Rectal smooth muscle tissue (tissue), 1 donor: ENCODE results near the gene ITFG1.
"Not testable (repeated sequence)": the region's sequence is repeated elsewhere in the genome, so short reads cannot be mapped to it uniquely, and the experiment has no call there.

ENCODE experiments used
- H3K27ac ChIP-seq: one replicate; pipeline ENCODE4 v1.7.0; 2013; ENCODE audit warnings: low read depth, low read length, inconsistent platforms
- H3K27me3 ChIP-seq: one replicate; pipeline ENCODE4 v1.7.0; 2013; ENCODE audit warnings: low read length; ENCODE audit not compliant: control insufficient read depth, insufficient read depth
- H3K36me3 ChIP-seq: one replicate; pipeline ENCODE4 v1.7.0; 2013; ENCODE audit warnings: low read length; ENCODE audit not compliant: control insufficient read depth, insufficient read depth
- H3K4me1 ChIP-seq: one replicate; pipeline ENCODE4 v1.7.0; 2013; ENCODE audit warnings: low read length; ENCODE audit not compliant: control insufficient read depth, insufficient read depth
- H3K4me3 ChIP-seq: one replicate; pipeline ENCODE4 v1.7.0; 2013; ENCODE audit warnings: low read length
- H3K9ac ChIP-seq: one replicate; pipeline ENCODE4 v1.7.0; 2013; ENCODE audit warnings: low read length

Gene ITFG1

GRCh38 chr16:47382362-47382761, 78.5 kb downstream of the ITFG1 start:
- Histone ChIP-seq H3K27ac (no peak overlapping the region), H3K4me1 (no peaks in the 10 kb centered on the region), H3K27me3 (no peaks in the 10 kb centered on the region), H3K4me3 (no peak overlapping the region), H3K36me3 (no peaks in the 10 kb centered on the region), H3K9ac (no peak overlapping the region)

GRCh38 chr16:47377154-47377553, 83.7 kb downstream of the ITFG1 start:
- H3K9ac ChIP-seq, result no peak overlapping the region
- H3K27ac ChIP-seq, result no peak overlapping the region
- H3K36me3 ChIP-seq, result no peaks in the 10 kb centered on the region
- no peaks in the 10 kb centered on the region for H3K4me1 ChIP-seq
- H3K4me3 ChIP-seq, result no peak overlapping the region
- no peaks in the 10 kb centered on the region for H3K27me3 ChIP-seq

DNA sequence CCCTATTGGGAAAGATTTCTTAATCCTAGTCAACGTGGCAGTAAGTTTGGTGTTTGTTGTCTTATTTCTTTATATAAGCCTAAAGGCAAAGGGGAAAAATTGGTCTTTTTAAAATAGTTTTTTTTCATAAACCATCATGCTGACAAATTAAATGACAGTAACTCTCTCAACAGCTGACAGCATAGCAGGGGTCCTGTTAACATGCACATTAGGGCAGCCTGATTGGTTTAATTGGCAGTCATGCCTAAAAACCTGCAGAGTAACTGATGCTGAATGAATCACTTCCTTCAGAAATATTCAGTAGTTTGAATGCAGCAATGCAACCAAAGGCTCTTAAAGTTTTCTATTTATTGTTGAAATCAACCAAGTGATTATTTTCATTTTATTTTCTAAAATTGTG, 85.4 kb downstream of the ITFG1 start:
- Histone ChIP-seq H3K9ac (no peak overlapping the region), H3K4me3 (no peak overlapping the region), H3K36me3 (peaks cover 1% of the 10 kb centered on the region), H3K27ac (no peak overlapping the region), H3K4me1 (no peaks in the 10 kb centered on the region), H3K27me3 (no peaks in the 10 kb centered on the region)

DNA sequence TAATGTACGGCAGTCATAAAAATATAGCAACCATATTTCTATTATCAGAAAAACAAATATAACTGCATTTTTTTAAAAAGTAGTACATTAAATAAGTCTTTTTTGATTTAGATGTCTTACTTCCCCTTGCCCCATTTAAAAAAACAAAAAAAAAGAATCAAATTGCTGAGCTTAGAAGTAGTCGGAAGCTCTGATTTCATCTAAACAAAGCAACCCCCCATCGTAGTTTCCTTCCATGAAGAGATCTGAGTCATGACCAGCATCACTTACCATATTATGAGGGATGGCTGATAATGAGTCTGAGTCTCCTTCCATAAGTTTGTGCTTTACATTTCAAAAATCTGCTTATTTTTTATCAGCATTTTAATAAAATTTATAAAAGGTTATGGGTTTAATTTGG, 86.2 kb downstream of the ITFG1 start:
- no peaks in the 10 kb centered on the region for H3K4me1 ChIP-seq
- H3K27me3 ChIP-seq, result no peaks in the 10 kb centered on the region
- H3K9ac ChIP-seq, result no peak overlapping the region

GRCh38 chr16:47371271-47372014, 89.4 kb downstream of the ITFG1 start:
- Histone ChIP-seq H3K27ac (no peak overlapping the region), H3K9ac (no peak overlapping the region), H3K27me3 (no peaks in the 10 kb centered on the region), H3K4me3 (no peak overlapping the region), H3K4me1 (no peaks in the 10 kb centered on the region), H3K36me3 (peaks cover 3% of the 10 kb centered on the region)

More for the DNA sequence above, 86.2 kb downstream of the ITFG1 start:
- no peak overlapping the region for H3K27ac ChIP-seq
- H3K4me3 ChIP-seq, result no peak overlapping the region
- peaks cover 3% of the 10 kb centered on the region for H3K36me3 ChIP-seq

- Histone ChIP-seq H3K4me3 (no peak overlapping the region), H3K27me3 (no peaks in the 10 kb centered on the region), H3K9ac (no peak overlapping the region), H3K27ac (no peak overlapping the region), H3K4me1 (no peaks in the 10 kb centered on the region), H3K36me3 (peaks cover 3% of the 10 kb centered on the region)
These were observed 90.3 kb downstream of the ITFG1 start for GRCh38 chr16:47370536-47370935.

DNA sequence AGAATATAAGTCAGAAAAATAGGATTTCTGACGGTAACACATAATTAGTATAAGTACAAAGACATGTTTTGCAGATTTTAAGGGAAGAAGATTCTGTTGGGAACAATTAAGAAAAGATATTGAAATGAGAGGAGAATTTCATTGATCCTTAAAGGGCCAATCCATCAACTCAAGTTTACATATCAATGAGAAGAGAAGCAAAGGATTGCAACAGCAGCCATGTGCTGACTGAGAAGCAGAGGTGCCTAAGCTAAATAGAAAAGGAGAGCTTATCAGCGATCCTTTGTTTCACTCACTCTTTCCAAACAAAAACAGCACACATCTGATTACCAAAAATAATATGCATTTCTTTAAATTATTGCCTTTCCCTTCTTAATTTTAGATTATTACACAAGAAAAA, 94.6 kb downstream of the ITFG1 start:
- Histone ChIP-seq H3K9ac (no peak overlapping the region), H3K27ac (no peak overlapping the region), H3K36me3 (peaks cover 6% of the 10 kb centered on the region), H3K4me3 (no peak overlapping the region), H3K4me1 (no peaks in the 10 kb centered on the region), H3K27me3 (no peaks in the 10 kb centered on the region)

- Histone ChIP-seq H3K4me3 (no peak overlapping the region), H3K36me3 (peaks cover 3% of the 10 kb centered on the region), H3K27me3 (no peaks in the 10 kb centered on the region), H3K9ac (no peak overlapping the region), H3K4me1 (no peaks in the 10 kb centered on the region), H3K27ac (no peak overlapping the region)
These were observed 97.1 kb downstream of the ITFG1 start for GRCh38 chr16:47363761-47364160.

DNA sequence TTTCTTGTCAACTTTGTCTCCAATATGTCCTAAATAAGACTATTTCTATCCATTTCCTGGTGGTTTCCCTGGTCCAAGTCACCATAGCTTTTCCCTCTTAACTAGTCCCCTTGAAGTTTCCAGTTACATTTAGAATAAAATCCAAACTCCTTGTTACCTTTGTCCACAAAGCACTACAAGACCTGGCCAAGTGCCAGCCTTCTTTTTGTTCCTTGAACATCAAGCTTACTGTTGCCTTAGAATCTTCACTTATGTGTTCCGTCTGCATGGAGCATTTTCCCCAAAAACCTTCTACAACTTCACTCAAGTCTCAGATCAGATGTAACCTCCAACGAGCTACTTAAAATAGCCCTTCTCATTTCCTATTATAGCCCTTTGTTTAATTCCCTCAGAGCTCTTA, 101.4 kb downstream of the ITFG1 start:
- Histone ChIP-seq H3K27me3 (no peaks in the 10 kb centered on the region), H3K9ac (no peak overlapping the region), H3K27ac (no peak overlapping the region), H3K36me3 (no peaks in the 10 kb centered on the region), H3K4me3 (no peak overlapping the region), H3K4me1 (no peaks in the 10 kb centered on the region)

- no peaks in the 10 kb centered on the region for H3K4me1 ChIP-seq
- H3K27me3 ChIP-seq, result no peaks in the 10 kb centered on the region
- no peak overlapping the region for H3K27ac ChIP-seq
- H3K9ac ChIP-seq, result no peak overlapping the region
- H3K36me3 ChIP-seq, result no peaks in the 10 kb centered on the region
- no peak overlapping the region for H3K4me3 ChIP-seq
These were observed 102.0 kb downstream of the ITFG1 start for GRCh38 chr16:47358816-47359215.

DNA sequence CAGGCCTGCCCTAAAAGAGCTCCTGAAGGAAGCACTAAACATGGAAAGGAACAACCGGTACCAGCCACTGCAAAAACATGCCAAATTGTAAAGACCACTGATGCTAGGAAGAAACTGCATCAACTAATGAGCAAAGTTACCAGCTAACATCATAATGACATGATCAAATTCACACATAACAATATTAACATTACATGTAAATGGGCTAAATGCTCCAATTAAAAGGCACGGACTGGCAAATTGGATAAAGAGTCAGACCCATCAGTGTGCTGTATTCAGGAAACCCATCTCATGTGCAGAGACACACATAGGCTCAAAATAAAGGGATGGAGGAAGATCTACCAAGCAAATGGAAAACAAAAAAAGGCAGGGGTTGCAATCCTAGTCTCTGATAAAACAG, 111.8 kb downstream of the ITFG1 start:
- not testable (repeated sequence) for H3K4me1 ChIP-seq, H3K9ac ChIP-seq, H3K27ac ChIP-seq, H3K36me3 ChIP-seq, H3K4me3 ChIP-seq, H3K27me3 ChIP-seq

DNA sequence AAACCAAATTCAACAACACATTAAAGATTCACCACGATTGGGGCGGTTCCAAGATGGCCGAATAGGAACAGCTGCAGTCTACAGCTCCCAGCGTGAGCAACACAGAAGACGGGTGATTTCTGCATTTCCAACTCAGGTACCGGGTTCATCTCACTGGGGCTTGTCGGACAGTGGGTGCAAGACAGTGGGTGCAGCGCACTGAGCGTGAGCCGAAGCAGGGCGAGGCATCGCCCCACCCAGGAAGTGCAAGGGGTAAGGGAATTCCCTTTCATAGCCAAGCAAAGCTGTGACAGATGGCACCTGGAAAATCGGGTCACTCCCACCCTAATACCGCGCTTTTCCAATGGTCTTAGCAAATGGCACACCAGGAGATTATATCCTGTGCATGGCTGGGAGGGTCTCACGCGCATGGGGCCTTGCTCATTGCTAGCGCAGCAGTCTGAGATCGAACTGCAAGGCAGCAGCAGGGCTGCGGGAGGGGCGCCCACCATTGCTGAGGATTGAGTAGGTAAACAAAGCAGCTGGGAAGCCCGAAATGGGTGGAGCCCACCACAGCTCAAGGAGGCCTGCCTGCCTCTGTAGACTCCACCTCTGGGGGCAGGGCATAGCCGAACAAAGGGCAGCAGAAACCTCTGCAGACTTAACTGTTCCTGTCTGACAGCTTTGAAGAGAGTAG, 113.7 kb downstream of the ITFG1 start:
- not testable (repeated sequence) for H3K27me3 ChIP-seq, H3K36me3 ChIP-seq, H3K9ac ChIP-seq, H3K4me3 ChIP-seq, H3K27ac ChIP-seq, H3K4me1 ChIP-seq

- Histone ChIP-seq H3K27me3 (no peaks in the 10 kb centered on the region), H3K36me3 (no peaks in the 10 kb centered on the region), H3K27ac (no peak overlapping the region), H3K4me3 (no peak overlapping the region), H3K9ac (no peak overlapping the region), H3K4me1 (no peaks in the 10 kb centered on the region)
These were observed 118.8 kb downstream of the ITFG1 start for GRCh38 chr16:47342055-47342454.
